HG03097 (cell line): ENCODE results near the gene GPR39.

Experiments used
- ATAC-seq: cut with Tn5 transposase; IDR thresholded peaks from one replicate; pipeline ENCODE4 v1.9.1; 2021; ENCODE audit not compliant: unreplicated experiment, low FRiP score

The GPR39 gene

DNA sequence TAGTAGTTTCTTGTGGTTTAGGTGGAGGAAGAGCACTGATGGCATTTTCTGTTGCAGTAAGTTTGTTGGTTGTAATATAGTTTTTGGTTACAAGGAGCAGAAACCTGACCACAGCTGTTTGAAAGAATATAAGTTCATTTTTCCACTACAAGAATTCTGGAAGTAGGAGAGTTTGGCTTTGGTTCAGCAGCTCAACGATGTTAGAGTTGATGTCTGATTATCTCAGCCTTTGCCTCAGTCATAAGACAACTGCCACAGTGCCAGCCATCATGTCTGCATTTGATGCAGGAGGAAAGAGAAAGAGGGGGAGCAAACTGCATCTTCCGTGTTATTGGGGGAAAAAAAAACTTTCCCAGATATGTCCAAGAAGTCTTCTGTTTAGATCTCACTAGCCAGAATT, 134.3 kb downstream of the GPR39 start:
- ATAC-seq, result no peak

DNA sequence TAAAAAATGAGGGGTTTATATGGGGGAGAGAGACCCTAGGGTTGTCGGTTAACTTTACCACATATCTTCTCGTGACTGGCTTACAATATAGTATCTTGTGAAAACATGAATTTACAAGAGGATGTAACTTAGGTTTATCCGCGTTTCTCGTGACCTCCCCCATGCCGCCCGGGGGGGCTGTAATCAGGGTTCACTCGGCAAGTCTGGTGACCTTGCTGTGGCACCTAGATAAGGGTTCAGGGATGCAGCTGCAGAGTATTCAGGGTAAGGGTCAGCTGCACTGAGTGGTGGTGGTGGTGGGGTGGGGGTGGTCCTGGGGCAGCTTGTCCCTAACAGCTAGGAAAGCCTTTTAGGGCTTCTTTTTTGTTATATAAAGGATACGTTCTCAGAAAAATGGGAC, 141.1 kb downstream of the GPR39 start:
- no peak for ATAC-seq

DNA sequence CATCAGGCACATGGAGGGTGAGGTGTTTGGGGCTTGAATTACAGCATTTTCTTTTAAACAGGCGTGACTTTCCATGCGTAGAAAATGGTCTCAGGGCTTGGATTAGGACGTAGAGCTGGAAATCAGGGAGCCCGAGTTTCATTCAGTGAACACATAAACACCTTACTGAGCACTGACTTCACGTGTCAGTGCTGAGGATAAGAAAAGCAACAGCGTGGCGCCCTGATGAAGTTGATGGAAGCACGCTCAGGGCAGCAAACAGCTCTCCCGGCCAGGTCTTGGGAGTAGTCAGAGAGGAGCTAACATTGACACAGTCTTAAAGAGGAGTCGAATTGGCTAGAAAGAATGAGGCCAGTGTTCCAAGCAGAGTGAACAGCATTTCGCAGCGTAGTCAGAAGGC, 142.7 kb downstream of the GPR39 start:
- ATAC-seq, result no peak

DNA sequence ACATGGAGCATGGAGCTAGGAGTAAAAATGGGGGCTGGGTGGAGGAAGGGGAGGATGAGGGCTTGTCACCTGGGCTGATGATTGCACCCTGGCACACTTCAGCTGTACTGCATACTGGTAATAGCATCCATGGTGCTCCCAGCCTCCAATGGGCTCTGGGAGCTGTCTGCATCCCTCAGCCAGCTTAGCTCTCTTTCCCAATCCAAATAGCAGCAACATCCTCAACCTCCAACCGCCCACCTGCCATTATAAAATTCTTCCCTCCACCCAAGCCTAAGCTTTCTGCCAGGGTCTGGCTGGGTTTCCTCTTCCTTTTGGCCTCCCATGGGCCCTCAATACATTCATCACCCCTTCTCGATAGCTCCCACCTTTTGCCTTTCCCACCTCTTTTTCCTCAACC, 143.3 kb downstream of the GPR39 start:
- no peak for ATAC-seq

DNA sequence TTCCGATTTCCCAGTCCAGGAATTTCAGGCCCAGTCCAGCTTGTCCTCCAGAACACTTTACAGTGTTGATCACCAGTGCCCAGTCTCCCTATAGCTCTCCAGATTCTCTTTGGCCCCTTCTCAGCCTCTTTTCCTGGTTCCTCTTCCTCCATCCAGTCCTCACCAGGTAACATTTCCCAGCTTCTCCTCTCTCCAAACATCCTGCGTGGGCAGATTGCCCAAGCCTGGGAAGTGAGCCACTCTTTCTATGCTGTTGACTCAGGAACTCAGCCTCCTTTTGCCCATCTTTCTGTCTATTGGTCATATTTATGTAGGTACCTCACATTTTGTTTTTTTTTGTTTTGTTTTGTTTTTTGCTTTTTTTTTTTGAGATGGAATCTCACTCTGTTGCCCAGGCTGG, 144.0 kb downstream of the GPR39 start:
- ATAC-seq, result no peak

DNA sequence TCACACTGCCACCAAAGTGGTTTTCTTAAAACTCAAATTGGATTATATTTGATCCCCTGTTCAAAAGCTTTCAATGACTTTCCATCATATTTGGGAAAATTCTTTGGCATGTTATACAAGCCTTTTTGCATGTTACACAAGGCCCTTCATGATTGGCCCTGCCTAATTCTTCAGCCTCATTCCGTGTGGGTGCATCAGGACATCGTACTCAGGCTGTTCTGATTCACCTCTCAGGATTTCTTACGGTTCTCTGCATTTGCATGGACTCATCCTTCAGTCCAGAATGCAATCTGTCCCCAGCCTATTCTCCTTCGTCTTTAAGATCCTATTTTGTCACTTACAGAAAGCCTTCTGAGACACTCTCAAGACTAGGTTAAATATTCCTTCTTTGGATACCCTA, 145.6 kb downstream of the GPR39 start:
- ATAC-seq, result no peak

DNA sequence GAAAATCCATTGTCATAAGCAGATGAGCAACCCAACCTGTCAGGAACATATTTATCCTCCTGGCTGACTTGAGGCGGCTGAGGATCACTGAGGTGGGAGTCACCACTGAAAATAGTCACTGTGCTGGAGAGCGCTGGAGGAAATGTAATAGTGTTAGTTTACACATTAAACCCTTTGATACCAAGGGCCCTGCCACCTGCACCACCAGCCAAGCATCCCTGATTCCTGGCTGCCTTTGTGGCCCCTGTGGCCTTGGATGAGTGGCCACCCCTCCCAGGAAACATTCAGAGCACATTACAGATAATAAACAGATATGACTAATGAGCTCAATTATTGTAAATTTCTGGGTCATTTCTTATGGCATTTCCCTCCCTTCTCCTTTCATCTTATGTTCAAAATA, 147.5 kb downstream of the GPR39 start:
- no peak for ATAC-seq

DNA sequence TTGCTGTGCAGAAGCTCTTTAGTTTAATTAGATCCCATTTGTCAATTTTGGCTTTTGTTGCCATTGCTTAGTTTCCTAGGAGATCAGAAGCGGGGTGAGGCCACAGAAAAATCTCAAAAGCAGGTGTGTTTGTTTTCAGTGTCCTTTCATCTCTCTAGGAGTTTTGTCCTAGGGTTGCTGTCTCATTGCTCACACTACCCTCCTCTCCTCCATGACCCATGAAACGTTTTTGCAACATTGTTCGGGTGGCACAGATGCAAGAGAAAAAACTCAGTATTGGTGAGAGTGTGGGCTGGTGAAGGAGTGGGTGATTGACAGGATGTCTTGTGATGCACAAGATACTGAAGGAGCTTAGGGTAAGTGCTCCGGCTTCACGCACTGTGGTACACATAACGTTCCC, 149.8 kb downstream of the GPR39 start:
- no peak for ATAC-seq

DNA sequence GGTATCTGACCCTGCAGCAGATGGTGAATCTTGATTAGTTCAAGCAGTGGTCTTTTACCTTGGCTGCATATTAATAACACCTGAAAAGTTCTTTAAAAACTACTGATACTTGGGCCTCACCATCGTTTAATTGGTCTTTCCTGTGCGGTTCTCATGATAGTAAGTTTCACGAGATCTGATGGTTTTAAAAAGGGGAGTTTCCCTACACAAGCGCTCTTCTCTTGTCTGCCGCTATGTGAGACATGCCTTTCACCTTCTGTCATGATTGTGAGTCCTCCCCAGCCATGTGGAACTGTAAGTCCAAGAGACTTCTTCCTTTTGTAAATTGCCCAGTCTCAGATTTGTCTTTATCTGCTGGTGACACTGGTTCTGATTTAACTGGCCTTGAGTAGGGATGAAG, 151.1 kb downstream of the GPR39 start:
- ATAC-seq, result no peak

DNA sequence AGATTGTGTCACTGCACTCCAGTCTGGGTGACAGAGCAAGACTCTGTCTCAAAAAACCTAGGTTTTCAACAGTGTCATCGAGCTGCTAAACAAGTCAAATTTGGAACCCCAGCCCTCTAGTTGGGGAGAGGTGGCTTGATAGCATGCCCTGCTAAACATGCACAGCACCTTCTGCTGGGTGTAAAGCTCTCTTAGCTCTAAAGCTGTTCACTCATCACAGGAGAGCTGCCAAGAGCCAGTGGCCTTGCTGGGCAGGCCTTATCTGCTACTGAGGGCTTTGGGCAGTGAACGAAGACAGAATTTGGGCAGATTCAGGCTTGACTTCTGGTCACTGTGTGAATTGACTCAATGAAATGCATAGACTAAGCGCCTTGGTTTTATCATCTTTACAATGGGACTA, 152.1 kb downstream of the GPR39 start:
- no peak for ATAC-seq

DNA sequence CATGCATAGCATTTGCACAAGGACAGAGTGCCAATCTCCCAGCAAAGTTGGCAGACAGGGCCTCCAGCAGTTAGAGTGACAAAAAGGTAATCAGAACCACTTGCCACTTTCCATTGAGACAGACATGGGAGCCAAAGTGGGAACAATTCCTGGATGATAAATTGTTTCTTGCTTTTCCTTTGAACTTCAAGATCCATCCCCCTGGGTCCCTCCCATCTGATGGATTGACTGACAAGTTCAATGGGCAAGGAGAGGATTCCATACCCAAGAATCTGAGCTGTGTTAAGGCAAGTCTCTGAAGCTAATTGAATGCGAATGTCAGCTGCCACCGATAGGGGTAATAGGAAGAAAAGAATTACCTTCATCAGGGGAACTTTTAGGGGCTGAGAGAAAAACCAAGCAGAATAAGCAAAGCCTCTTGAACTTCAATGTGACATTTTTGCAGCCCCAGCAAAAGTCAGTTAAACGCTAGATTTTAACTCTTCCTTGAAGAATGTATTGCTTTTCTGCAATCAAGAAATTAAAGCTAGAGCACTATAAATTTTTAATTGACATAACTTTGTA, 156.9 kb downstream of the GPR39 start:
- ATAC-seq, result no peak

DNA sequence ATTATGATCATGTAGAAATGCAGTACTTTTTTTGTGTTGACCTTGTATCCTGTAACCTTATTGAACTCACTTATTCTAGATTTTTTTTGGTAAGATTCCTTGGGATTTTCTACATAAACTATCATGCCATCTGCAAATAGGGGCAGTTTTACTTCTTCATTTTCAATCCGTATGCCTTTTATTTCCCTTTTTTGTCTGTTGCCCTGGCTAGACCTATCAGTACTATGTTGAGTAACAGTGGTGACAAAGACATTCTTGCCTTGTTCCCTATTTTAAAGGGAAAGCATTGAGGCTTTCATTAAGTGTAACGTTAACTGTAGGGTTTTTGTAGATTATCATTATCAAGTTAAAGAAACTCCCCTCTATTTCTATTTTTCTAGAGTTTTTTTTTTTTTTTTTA, 161.1 kb downstream of the GPR39 start:
- ATAC-seq, result no peak

DNA sequence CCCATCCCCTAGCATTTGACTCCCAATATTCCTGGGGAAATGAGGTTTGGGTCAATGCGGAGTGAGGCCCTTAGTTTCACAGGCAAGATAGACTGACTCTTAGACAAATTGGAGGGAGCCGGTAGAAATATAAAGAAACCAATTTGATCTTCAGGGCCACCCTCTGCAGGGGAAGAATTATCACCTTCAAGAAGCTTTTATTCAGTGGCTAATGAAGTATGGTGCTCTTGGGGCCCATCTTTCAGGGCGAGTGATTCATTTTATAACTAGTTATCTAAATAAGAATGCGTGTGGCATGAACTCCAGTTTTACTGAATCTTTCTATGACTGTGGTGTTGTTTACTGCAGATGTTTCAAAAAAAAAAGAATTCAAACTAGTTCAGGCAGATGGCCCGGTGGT, 165.0 kb downstream of the GPR39 start:
- no peak for ATAC-seq

DNA sequence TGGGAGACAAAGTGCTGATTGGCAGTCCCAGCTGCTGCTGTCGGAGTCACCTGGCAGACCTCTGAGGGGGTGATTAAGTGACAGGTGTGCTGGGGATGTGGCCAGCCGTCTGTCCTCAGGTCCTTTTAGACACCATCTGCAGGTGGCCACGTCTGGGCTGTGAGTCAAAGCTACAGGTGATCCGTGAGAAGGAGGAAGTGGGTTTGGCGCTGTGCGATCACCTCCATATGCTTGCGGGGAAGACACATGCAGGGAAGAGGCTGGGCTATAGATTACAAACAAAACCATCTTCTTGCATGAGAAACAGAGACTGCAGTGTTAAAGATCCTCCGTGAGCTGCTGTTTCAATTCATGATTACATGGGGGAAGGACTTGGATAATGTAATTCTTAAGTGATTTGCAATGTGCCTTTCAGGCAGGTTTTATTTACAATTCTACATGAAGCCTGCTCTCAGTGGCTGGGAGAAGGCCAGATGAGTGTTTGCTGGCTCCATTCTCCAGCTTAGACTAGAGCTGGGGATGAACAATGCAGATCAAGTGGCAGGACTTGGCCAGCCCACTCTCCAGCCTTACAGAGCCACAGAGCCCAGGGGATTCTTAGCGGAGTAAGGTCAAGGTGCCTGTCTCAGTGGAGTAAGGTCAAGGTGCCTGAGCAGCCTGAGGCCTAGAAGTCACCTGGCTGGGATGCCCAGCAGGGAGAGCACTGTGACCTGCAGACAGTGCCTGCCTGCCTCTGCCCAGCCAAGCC, 165.6 kb downstream of the GPR39 start:
- no peak for ATAC-seq

DNA sequence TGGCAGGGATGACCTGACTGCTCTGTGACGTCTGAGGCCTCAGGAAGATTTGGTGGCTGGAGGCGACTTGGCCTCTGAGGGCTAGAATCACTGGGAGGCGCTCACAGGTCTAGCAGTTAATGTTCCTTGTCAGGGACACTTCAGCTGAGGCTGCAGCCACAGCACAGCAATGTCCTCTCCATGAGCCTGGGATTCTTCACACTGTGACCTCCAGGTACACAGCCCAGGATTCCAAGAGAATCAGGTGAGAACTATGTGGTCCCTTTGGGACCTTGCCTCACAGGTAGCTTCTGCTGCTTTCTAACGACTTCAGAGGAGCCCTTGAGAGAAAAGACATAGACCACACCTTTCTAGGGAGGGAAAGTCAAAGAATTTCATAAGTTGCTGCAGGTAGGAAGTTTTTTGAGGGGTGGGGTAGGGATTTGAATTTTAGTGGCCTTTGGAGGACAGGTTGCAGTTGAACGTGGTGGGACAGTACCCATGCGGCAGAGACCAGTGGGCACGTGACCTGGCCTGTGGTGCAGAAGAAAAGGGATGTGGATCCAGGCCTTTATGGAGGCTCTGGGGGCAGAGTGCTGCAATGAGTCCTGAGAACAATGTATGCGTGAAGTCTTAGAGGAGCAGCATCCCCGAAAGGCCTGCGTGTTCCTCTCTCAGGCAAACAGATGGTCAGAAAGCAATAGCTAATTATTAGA, 167.2 kb downstream of the GPR39 start:
- no peak for ATAC-seq

DNA sequence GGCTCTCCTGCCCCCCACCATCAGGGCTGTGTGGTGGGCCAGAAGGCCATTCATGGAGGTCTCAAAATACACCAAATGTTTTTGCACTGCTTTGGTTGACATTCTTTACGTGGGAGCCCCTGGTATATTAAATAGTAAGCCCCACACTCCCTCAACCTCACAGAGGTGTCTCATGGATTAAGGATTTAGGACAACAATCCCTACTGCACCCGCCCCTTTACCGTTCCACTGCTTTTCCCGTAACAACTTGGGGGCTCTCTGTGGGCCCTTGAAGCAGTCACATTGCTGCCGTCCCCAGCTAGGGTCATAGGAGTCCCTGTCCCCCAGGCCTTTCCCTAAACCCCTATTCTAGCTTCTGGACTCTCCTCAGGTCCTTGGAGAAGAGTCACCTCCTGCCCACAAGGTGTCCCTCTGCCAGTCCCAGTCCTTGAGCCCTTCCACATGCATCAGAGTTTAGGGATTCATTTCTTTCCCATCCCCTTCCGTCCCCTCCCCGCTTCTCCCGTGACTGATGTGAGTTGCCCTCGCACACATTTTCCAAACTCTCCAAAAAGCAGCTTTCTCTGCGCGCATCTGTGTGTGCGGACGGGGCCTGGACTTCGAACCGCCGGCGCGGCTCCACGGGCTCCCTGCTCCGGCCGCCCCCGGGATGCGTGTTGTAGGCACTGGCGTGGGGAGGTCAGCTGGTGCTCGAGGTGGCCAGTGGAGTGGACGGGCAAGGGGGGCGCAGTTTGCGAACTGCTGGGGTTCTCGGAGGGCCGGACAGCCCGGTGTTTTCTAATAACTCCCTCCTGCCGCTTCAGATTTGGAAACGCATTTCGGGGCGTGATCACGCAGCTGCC, 168.6 kb downstream of the GPR39 start:
- ATAC-seq, result no peak

DNA sequence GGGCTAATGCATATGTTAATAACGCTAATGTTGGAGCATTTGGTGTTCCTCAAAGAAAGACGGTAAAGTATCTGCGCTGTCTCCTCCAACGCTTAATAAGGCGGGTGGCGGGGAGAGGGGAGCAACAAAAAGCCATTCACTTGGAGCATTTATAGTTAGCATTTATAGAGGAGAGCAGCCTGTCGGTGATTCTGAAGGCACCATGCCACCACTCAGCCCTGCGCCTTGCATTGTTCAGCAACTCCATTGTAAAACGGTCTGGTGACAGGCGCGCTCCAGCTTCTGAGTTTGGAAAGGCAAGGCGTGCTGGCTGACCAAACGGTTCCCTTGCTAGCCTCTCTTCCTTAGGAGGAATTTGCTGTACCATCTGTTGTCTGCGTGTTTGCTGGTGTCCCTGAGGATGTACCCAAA, 169.5 kb downstream of the GPR39 start:
- no peak for ATAC-seq

DNA sequence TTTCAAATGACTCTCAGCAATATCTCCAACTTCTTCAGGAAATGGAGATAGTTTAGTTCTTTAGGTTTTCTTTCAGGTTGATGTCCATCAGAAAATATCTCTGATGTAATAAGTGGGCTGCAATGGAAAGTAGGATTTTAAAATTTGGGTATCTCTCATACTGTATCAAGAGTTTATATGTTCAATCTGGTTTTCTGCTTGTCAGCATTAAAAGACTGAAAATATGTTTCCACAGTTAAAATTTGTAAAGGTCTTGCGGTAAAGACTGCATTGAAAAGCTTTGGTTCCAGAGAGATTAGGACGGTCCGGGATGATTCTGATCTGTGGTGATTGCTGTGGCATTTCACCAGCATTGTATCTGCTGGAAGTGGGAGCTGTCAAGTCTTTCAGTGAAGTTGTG, 170.2 kb downstream of the GPR39 start:
- no peak for ATAC-seq

DNA sequence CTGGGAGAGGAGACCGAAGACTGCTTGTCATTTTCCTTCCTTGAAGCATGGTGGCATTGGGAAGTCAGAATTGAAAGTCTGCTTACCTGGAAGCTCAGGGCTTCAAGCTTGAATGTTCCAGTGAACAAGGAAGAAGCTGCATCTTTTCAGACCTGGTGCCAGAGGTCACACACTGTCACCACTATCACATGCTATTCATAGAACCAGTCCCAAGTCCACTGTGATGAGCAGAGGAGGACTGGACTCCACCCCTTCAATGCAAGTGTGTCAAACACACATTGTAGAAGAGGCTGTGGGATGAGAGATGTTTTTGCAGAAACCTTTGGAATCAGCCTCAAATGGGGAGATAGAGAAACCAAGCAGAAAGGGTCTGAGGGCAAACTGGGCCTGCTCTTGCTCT, 172.0 kb downstream of the GPR39 start:
- no peak for ATAC-seq

DNA sequence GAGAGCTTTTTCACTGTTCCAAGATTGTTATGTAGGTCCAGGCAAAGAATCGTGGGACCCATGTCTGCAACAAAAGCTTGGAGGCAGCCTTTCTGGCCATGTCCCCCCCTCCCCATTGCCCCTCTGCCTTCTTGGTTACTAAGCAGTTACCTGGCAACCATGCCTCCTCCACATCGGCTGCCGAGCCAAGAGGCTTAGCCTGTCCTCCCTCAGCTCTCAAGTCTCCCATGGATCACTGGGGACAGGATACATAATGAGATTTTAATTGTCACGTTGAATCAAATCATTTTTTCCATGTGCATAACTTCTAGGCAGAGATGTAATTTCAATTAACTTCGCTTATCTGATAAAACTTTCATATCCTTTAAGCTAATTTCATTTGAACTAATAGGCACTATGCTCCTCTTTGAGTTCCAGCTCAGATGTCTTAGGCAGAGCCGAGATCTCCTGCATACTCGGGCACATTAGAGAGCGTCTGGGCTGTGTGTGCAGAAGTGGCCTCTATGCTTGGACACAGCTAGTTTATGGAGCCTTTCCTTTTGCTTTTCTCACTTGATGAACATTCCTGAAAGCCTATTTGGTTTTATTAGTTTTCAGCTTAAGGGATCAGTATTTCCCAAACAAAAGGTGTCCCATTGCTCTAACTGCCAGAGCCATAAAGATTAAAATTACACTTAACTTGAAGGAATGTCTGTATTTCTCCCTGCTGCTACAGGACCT, 172.7 kb downstream of the GPR39 start:
- ATAC-seq, result no peak

DNA sequence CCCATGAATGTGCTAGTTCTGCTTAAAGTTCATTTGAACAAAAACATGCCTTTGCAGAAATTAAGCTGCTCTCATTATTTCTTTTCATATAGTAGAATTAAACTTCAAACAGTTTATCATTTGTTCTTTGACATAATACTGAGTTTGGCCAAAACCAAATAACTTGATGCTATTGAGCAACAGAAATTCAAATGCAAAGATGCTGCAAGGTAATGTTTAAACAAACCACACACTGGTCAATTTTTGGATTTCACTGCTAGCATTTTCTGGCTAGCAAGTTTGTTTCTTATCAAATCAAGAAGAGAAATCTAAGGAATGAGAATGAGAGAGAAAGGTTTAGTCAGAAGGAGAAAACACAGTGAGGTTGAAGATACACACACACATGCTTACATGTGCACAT, 173.4 kb downstream of the GPR39 start:
- ATAC-seq, result no peak
